B cell (primary cell): ENCODE results near the gene BUB1. TPM values are rescaled to one million over a fixed set of nuclear protein-coding genes. Genes with fewer than 3 reads are reported as not detected.
"Not testable (repeated sequence)": the region's sequence is repeated elsewhere in the genome, so short reads cannot be mapped to it uniquely, and the experiment has no call there.

Experiments
- ATAC-seq: fragments of 200-7000 bp; cut with Tn5 transposase; one replicate; pipeline ENCODE4 v1.10.0; 2021; ENCODE audit warnings: low read depth, mild to moderate bottlenecking, moderate number of reproducible peaks, moderate library complexity
- CTCF ChIA-PET: fragments of 350-600 bp; sonication (Branson Sonifier 250); formaldehyde crosslinking; loops from one replicate; lab custom pipeline; 2021; ENCODE audit warnings: antibody characterized with exemption, inconsistent platforms; lab: Charles Lee
- POLR2A ChIA-PET: fragments of 350-600 bp; sonication (Branson Sonifier 250); formaldehyde crosslinking; loops from one replicate; lab custom pipeline; 2021; ENCODE audit warnings: antibody characterized with exemption; lab: Charles Lee
- DNase-seq: peaks from one replicate; pipeline ENCODE4 v3.0.0; 2013
- H2AFZ ChIP-seq: 2 replicates; pipeline ENCODE4 v1.6.1; 2012; ENCODE audit warnings: mild to moderate bottlenecking, low read depth, low read length; ENCODE audit not compliant: insufficient read depth, poor library complexity, severe bottlenecking
- H3K27ac ChIP-seq, 2 donors: 1 replicate in 1 of 2; 2 replicates in 1 of 2; pipeline ENCODE4 v1.5.1; 2012 to 2013; ENCODE audit warnings: low read length in 2 of 2, mild to moderate bottlenecking in 2 of 2, moderate library complexity in 1 of 2
- H3K27me3 ChIP-seq, 4 experiments: fragments of 200-600 bp in 1 of 4; sonication (generic) in 1 of 4; replicated peaks in 1 of 4; 1 replicate in 2 of 4; 2 replicates in 2 of 4; pipeline versions ENCODE4 v1.6.1 to v1.7.0; 2013 to 2016; ENCODE audit warnings: low read length in 3 of 4, mild to moderate bottlenecking in 2 of 4, mixed read lengths in 1 of 4, moderate library complexity in 1 of 4; ENCODE audit not compliant: insufficient read depth in 4 of 4, control insufficient read depth in 3 of 4; ENCODE audit errors: control extremely low read depth in 1 of 4
- H3K36me3 ChIP-seq, 2 experiments: replicated peaks in 1 of 2; 1 replicate in 1 of 2; 2 replicates in 1 of 2; pipeline versions ENCODE4 v1.6.1 to v1.7.1; 2013; ENCODE audit warnings: low read length in 1 of 2; ENCODE audit not compliant: insufficient read depth in 2 of 2, control insufficient read depth in 1 of 2; ENCODE audit errors: control extremely low read depth in 1 of 2, extremely low read depth in 1 of 2
- H3K4me1 ChIP-seq, 2 donors: fragments of 200-600 bp in 1 of 2; sonication (generic) in 1 of 2; 1 replicate in 1 of 2; 2 replicates in 1 of 2; pipeline versions ENCODE4 v1.5.1 to v1.6.1; 2013 to 2017; ENCODE audit warnings: low read length in 2 of 2; ENCODE audit not compliant: control insufficient read depth in 2 of 2, insufficient read depth in 2 of 2
- H3K4me2 ChIP-seq: replicated peaks from 2 replicates; pipeline ENCODE3; 2012; ENCODE audit warnings: mild to moderate bottlenecking, low read depth, low read length; ENCODE audit not compliant: poor library complexity, severe bottlenecking
- H3K4me3 ChIP-seq, 5 experiments: fragments of 200-600 bp in 1 of 5; sonication (generic) in 1 of 5; 1 replicate in 3 of 5; 2 replicates in 2 of 5; pipeline versions ENCODE4 v1.5.1 to v1.7.0; 2011 to 2016; ENCODE audit warnings: low read length in 4 of 5, mild to moderate bottlenecking in 4 of 5, low read depth in 2 of 5, control low read depth in 1 of 5, moderate library complexity in 1 of 5; ENCODE audit not compliant: insufficient read depth in 1 of 5; ENCODE audit errors: control extremely low read depth in 1 of 5, extremely low read depth in 1 of 5
- H3K79me2 ChIP-seq: fragments of 200-600 bp; sonication (generic); one replicate; pipeline ENCODE4 v1.6.0; 2016; ENCODE audit warnings: low read length; ENCODE audit not compliant: control insufficient read depth, insufficient read depth
- H3K9ac ChIP-seq: fragments of 200-600 bp; sonication (generic); 2 replicates; pipeline ENCODE4 v1.6.1; 2017; ENCODE audit warnings: mild to moderate bottlenecking, low read length, moderate library complexity
- H3K9me3 ChIP-seq, 3 donors: one replicate each; pipeline versions ENCODE4 v1.6.1 to v1.7.1; 2013; ENCODE audit warnings: low read length in 2 of 3; ENCODE audit not compliant: control insufficient read depth in 2 of 3, insufficient read depth in 1 of 3; ENCODE audit errors: control extremely low read depth in 1 of 3
- H4K20me1 ChIP-seq: 2 replicates; pipeline ENCODE4 v1.6.0; 2012; ENCODE audit warnings: mild to moderate bottlenecking, low read length; ENCODE audit not compliant: insufficient read depth, control insufficient read depth, poor library complexity, severe bottlenecking
- H3K27ac Mint-ChIP-seq: one replicate; pipeline ENCODE4 v1.8.0; 2021; ENCODE audit warnings: mixed read lengths
- H3K27me3 Mint-ChIP-seq: one replicate; pipeline ENCODE4 v1.8.0; 2021; ENCODE audit warnings: mixed read lengths
- H3K4me1 Mint-ChIP-seq: one replicate; pipeline ENCODE4 v1.8.0; 2021; ENCODE audit warnings: mixed read lengths
- H3K4me3 Mint-ChIP-seq: one replicate; pipeline ENCODE4 v1.8.0; 2021; ENCODE audit warnings: mixed read lengths
- H3K9me3 Mint-ChIP-seq: one replicate; pipeline ENCODE4 v1.8.0; 2022; ENCODE audit warnings: mixed read lengths; ENCODE audit not compliant: insufficient read depth
- WGBS: methylation state at CpG from one replicate; pipeline ENCODE4 v1.1.5; 2013; ENCODE audit warnings: missing lambda C conversion rate; ENCODE audit not compliant: insufficient coverage; 5-methylcytosine and 5-hydroxymethylcytosine counted together
- intact Hi-C: fragments of 100-400 bp; cut with micrococcal nuclease; formaldehyde crosslinking; loops from one replicate; pipeline ENCODE4 v1.10.0; 2022
- polyA plus RNA-seq: library from polyadenylated mRNA; depleted of rRNA; stranded (reverse); fragments of >200 nt; gene quantifications from 2 replicates; pipeline ENCODE4 v1.2.3, GENCODE V29; 2012
- total RNA-seq, 2 donors: library from RNA; stranded (reverse); fragments of 120-200 nt in 1 of 2; gene quantifications; 1 replicate in 1 of 2; 2 replicates in 1 of 2; pipeline versions ENCODE4 v1.2.3 to v1.2.4, GENCODE V29; 2013 to 2022

The BUB1 gene
- total and polyA plus RNA-seq, 2 donors (not counting 1 experiment from before 2014, with no cell fraction given), result 0.85 to 2.0 TPM

DNA sequence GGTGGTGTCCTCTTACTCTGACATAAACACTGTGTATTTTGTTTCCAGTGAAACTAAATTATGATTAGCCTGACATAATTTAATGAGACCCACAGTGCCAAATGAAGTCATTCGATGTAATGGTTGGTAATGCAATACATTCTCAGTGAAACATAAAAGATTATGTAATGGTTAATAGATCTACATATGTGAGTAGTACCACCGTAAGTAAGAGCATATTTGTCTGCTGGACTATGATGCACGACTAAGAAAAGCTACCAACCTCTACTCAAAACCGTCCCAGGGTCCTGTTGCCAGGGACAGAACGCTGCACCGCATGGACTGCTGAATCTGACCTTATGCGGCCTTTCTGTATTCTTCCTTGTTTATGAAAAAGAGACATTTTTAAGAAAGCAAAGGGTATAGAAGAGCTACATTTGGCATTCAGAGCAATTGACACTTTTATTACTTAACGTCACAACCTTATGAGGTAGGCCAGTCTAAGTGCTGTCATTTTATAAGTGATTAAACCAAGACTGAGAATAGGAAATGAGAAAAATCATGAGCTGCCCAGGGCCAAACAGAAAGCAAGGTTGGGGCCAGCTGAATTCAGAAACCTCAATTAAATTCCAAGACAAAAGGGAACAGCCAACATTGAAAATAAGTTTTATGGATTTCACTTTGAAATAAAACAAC lies 73.8 kb downstream of the BUB1 start:
- POLR2A ChIA-PET, H3K27ac ChIP-seq, H3K4me1 ChIP-seq, H4K20me1 ChIP-seq, H3K9ac ChIP-seq, H3K4me3 ChIP-seq, H3K9me3 ChIP-seq, H3K4me1 Mint-ChIP-seq, H3K79me2 ChIP-seq, ATAC-seq, H3K36me3 ChIP-seq, H3K27me3 ChIP-seq, DNase-seq, H3K4me2 ChIP-seq, CTCF ChIA-PET, H2AFZ ChIP-seq, H3K27ac Mint-ChIP-seq, H3K9me3 Mint-ChIP-seq, H3K27me3 Mint-ChIP-seq, H3K4me3 Mint-ChIP-seq, intact Hi-C loops: not testable (repeated sequence)
- whole genome bisulfite sequencing, result no CpG with 5 or more reads among the region's 8 CpGs

DNA sequence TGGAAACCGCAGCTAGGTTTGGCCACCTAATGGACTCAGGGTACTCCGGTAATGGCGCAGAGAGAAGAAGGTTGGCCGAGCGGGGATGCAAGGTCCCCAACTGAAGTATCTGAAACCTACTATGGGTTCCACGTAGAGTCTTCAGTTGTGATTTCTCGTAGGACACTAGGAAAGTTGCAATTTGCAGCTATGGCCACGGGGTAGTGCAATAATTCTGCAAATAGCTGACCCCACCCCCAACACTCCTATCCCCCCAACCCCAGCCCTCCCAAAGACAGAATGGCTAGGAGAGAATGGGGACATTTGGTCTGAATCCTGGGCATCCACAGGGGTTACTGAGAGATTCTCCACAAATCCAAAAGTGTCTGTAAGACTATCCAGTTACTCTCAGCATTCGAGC lies 75.7 kb downstream of the BUB1 start:
- DNase-seq, H3K9ac ChIP-seq, H3K79me2 ChIP-seq, H3K27ac Mint-ChIP-seq, H3K9me3 ChIP-seq, CTCF ChIA-PET, H3K4me1 ChIP-seq, POLR2A ChIA-PET, H3K4me2 ChIP-seq, H3K27me3 Mint-ChIP-seq, H3K27me3 ChIP-seq, H3K27ac ChIP-seq, H3K4me3 ChIP-seq, intact Hi-C loops, H2AFZ ChIP-seq, H3K4me3 Mint-ChIP-seq, H4K20me1 ChIP-seq, H3K9me3 Mint-ChIP-seq, H3K4me1 Mint-ChIP-seq, H3K36me3 ChIP-seq: not testable (repeated sequence)
- ATAC-seq, result peak; percentile 36
- no CpG with 5 or more reads among the region's 9 CpGs for WGBS

GRCh38 chr2:110591973-110592372 lies 85.9 kb downstream of the BUB1 start:
- H3K4me2 ChIP-seq, H3K4me1 ChIP-seq, H3K27ac Mint-ChIP-seq, H3K9ac ChIP-seq, H3K36me3 ChIP-seq, H2AFZ ChIP-seq, ATAC-seq, CTCF ChIA-PET, H3K4me1 Mint-ChIP-seq, H3K27me3 Mint-ChIP-seq, H3K9me3 Mint-ChIP-seq, POLR2A ChIA-PET, H3K4me3 Mint-ChIP-seq, H3K4me3 ChIP-seq, H3K27ac ChIP-seq, intact Hi-C loops, H3K79me2 ChIP-seq, H3K27me3 ChIP-seq, H4K20me1 ChIP-seq, DNase-seq, H3K9me3 ChIP-seq: not testable (repeated sequence)
- WGBS, result no CpG with 5 or more reads among the region's 2 CpGs

GRCh38 chr2:110589677-110590330 lies 88.1 kb downstream of the BUB1 start:
- H3K4me3 Mint-ChIP-seq, H3K27ac ChIP-seq, H3K4me3 ChIP-seq, H3K79me2 ChIP-seq, ATAC-seq, H3K4me1 Mint-ChIP-seq, H3K9me3 Mint-ChIP-seq, H4K20me1 ChIP-seq, H3K36me3 ChIP-seq, H3K4me2 ChIP-seq, H3K4me1 ChIP-seq, H3K9me3 ChIP-seq, H2AFZ ChIP-seq, POLR2A ChIA-PET, H3K27me3 Mint-ChIP-seq, intact Hi-C loops, H3K27ac Mint-ChIP-seq, H3K27me3 ChIP-seq, H3K9ac ChIP-seq, CTCF ChIA-PET, DNase-seq: not testable (repeated sequence)
- no CpG with 5 or more reads among the region's 15 CpGs for WGBS
